Endothelial cell (in vitro differentiated cells): Measurements from ENCODE around the gene LENG8. TPM values are rescaled to one million over a fixed set of nuclear protein-coding genes. Genes with fewer than 3 reads are reported as not detected.

ENCODE experiments used
- DNase-seq: peaks from one replicate; pipeline ENCODE4 v3.0.0; 2021; ENCODE audit warnings: low spot score
- H3K27ac Mint-ChIP-seq: one replicate; pipeline ENCODE4 v1.8.0; 2021; ENCODE audit warnings: mixed read lengths, inconsistent platforms; ENCODE audit not compliant: unreplicated experiment
- H3K27me3 Mint-ChIP-seq: one replicate; pipeline ENCODE4 v1.8.0; 2021; ENCODE audit warnings: mild to moderate bottlenecking, moderate library complexity, mixed read lengths, inconsistent platforms; ENCODE audit not compliant: unreplicated experiment
- H3K36me3 Mint-ChIP-seq: one replicate; pipeline ENCODE4 v1.8.0; 2021; ENCODE audit warnings: mild to moderate bottlenecking, low read depth, mixed read lengths, inconsistent platforms; ENCODE audit not compliant: unreplicated experiment
- H3K4me1 Mint-ChIP-seq: one replicate; pipeline ENCODE4 v1.8.0; 2021; ENCODE audit warnings: mild to moderate bottlenecking, mixed read lengths, inconsistent platforms; ENCODE audit not compliant: unreplicated experiment
- H3K4me3 Mint-ChIP-seq: one replicate; pipeline ENCODE4 v1.8.0; 2021; ENCODE audit warnings: mild to moderate bottlenecking, mixed read lengths, inconsistent platforms; ENCODE audit not compliant: unreplicated experiment
- H3K9me3 Mint-ChIP-seq: one replicate; pipeline ENCODE4 v1.8.0; 2021; ENCODE audit warnings: mixed read lengths, inconsistent platforms; ENCODE audit not compliant: unreplicated experiment
- CTCF ChIP-seq: fragments of 200-600 bp; sonication (generic); IDR thresholded peaks from one replicate; pipeline ENCODE4 v1.5.0; 2021; ENCODE audit warnings: antibody characterized with exemption; ENCODE audit not compliant: unreplicated experiment
- total RNA-seq: library from RNA; stranded (reverse); fragmentation: NEBNext Ultra II Directional; extraction: Animal tissue kit (Norgen Biotek cat#: 25700); gene quantifications from one replicate; pipeline ENCODE4 v1.2.1, GENCODE V29; 2021; ENCODE audit not compliant: unreplicated experiment

LENG8 gene
- total RNA-seq, 1 donor from 2014 or later: 162 TPM

- H3K9me3 Mint-ChIP-seq: no peaks in the 10 kb centered on the region
- H3K4me3 Mint-ChIP-seq: no peak overlapping the region
- no peak overlapping the region for H3K27ac Mint-ChIP-seq
- DNase-seq: no peak
- no peaks in the 10 kb centered on the region for H3K36me3 Mint-ChIP-seq
- peaks cover 3% of the 10 kb centered on the region for H3K27me3 Mint-ChIP-seq
- H3K4me1 Mint-ChIP-seq: peaks cover 7% of the 10 kb centered on the region
- no peak for TF ChIP-seq CTCF
Observed at GRCh38 chr19:54435551-54436016, 13.4 kb upstream of the LENG8 start.

DNA sequence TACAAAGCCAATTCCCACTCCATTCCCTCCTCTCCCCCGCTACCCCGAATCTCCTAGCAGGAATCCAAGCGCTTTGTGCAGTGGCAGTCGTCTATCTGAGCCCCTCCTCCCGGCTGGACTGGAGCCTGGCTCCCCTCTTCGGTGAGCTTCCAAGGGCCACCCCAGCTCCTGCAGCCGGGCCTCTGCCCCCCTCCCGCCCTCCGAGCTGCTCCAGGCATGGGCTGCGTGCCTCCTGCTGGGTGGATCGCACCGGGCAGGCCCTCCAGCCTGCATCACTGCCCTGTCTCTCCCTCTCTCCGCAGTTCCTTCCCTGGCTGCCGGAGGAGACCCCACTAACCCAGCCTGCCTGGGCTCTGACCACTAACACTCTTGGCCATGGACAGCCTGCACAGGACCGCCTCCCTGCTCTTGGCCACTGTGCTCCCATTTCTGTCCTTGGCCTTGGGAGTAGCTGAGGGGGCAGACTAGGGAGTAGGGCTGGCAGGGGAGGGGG is 12.9 kb upstream of the LENG8 start:
- no peak overlapping the region for H3K4me3 Mint-ChIP-seq
- DNase-seq: no peak
- no peak for TF ChIP-seq CTCF
- peaks cover 6% of the 10 kb centered on the region for H3K4me1 Mint-ChIP-seq
- H3K36me3 Mint-ChIP-seq: no peaks in the 10 kb centered on the region
- H3K9me3 Mint-ChIP-seq: no peaks in the 10 kb centered on the region
- H3K27me3 Mint-ChIP-seq: peaks cover 3% of the 10 kb centered on the region
- H3K27ac Mint-ChIP-seq: peak overlapping the region; percentile 9

DNA sequence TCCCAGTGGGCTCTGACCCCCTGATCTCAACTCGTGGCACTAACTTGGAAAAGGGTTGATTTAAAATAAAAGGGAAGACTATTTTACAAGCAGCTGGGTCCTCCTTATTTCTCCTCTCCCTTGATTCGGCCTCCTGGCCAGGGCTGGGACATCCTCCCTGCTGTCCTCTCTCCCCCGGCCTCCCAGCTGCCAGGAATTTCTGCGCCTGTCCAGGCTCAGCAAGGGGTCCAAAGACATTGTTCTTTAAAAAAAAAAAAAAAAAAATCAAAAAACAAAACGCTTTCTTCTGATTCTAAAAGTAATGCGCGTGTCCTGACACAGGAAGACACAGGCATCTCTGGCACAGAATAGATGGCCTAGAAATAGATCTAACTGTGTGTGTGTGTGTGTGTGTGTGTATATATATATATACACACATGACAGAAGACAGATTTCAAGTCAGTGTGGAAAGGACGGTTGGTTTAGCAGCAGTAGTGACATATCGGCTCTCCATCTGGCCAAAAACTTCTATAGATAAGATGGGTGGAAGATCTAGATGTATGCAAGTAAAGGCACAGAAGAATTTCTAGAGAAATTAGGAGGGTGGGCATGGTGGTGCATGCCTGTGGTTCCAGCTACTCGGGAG is 12.3 kb upstream of the LENG8 start:
- no peak for TF ChIP-seq CTCF
- Mint-ChIP-seq H3K4me3 (peak overlapping the region; percentile 19), H3K27me3 (no peaks in the 10 kb centered on the region), H3K4me1 (peaks cover 2% of the 10 kb centered on the region), H3K9me3 (no peaks in the 10 kb centered on the region), H3K36me3 (no peaks in the 10 kb centered on the region), H3K27ac (peak overlapping the region; percentile 9)
- no peak for DNase-seq

GRCh38 chr19:54439174-54439851 is 9.7 kb upstream of the LENG8 start:
- Mint-ChIP-seq H3K27ac (no peak overlapping the region), H3K27me3 (no peaks in the 10 kb centered on the region), H3K36me3 (peaks cover 9% of the 10 kb centered on the region), H3K4me1 (no peaks in the 10 kb centered on the region), H3K9me3 (no peaks in the 10 kb centered on the region), H3K4me3 (no peak overlapping the region)
- peak; percentile 66 for DNase-seq
- TF ChIP-seq CTCF: no peak

DNA sequence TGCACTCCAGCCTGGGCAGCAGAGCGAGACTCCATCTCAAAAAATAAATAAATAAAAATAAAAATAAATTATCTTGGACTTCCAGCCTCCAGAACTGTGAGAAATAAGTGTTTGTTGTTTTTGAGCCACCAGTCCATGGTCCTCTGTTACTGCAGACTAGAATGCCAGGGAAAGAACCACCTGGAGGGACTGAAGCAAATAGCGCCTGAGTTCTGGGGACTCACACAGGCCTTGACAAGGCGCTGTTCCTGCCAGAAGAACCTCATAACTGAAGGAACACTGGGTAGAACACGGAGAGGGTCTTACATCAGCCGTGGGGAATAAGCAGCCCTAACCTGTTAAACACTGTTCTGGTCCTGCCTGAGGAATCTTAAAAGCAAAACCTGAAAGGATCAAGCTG is 8.4 kb upstream of the LENG8 start:
- Mint-ChIP-seq H3K36me3 (peaks cover 9% of the 10 kb centered on the region), H3K9me3 (no peaks in the 10 kb centered on the region), H3K4me3 (no peak overlapping the region), H3K27me3 (no peaks in the 10 kb centered on the region), H3K4me1 (no peaks in the 10 kb centered on the region), H3K27ac (no peak overlapping the region)
- no peak for DNase-seq
- no peak for TF ChIP-seq CTCF
